HG02798 (cell line): ENCODE data around the gene GABRB2.

Experiments used
- ATAC-seq: cut with Tn5 transposase; IDR thresholded peaks from one replicate; pipeline ENCODE4 v1.9.1; 2021; ENCODE audit warnings: mild to moderate bottlenecking; ENCODE audit not compliant: unreplicated experiment, poor library complexity

GABRB2 gene

GRCh38 chr5:161396171-161396570 lies 150.4 kb downstream of the GABRB2 start:
- ATAC-seq, result no peak

- ATAC-seq, result no peak
Measured at GRCh38 chr5:161391724-161392123, 154.8 kb downstream of the GABRB2 start.

GRCh38 chr5:161391016-161391415 lies 155.5 kb downstream of the GABRB2 start:
- ATAC-seq, result no peak

GRCh38 chr5:161387121-161387520 lies 159.4 kb downstream of the GABRB2 start:
- ATAC-seq, result no peak

- ATAC-seq, result no peak
Measured at GRCh38 chr5:161385027-161385426, 161.5 kb downstream of the GABRB2 start.

- ATAC-seq, result no peak
Measured at GRCh38 chr5:161382685-161383084, 163.8 kb downstream of the GABRB2 start.

GRCh38 chr5:161380486-161380885 lies 166.0 kb downstream of the GABRB2 start:
- no peak for ATAC-seq

- no peak for ATAC-seq
Measured at GRCh38 chr5:161378701-161379100, 167.8 kb downstream of the GABRB2 start.

GRCh38 chr5:161376034-161376433 lies 170.5 kb downstream of the GABRB2 start:
- ATAC-seq, result no peak

GRCh38 chr5:161373345-161373707 lies 173.2 kb downstream of the GABRB2 start:
- peak; percentile 35 for ATAC-seq

- ATAC-seq, result peak; percentile 67
Measured at GRCh38 chr5:161372682-161373344, 173.7 kb downstream of the GABRB2 start.

GRCh38 chr5:161369022-161369421 lies 177.5 kb downstream of the GABRB2 start:
- no peak for ATAC-seq

- ATAC-seq, result no peak
Measured at GRCh38 chr5:161358446-161358845, 188.1 kb downstream of the GABRB2 start.

- no peak for ATAC-seq
Measured at GRCh38 chr5:161344234-161344633, 202.3 kb downstream of the GABRB2 start.

- no peak for ATAC-seq
Measured at GRCh38 chr5:161342886-161343285, 203.6 kb downstream of the GABRB2 start.

- no peak for ATAC-seq
Measured at GRCh38 chr5:161340012-161340411, 206.5 kb downstream of the GABRB2 start.

GRCh38 chr5:161333194-161333880 lies 213.2 kb downstream of the GABRB2 start:
- ATAC-seq, result no peak

GRCh38 chr5:161332343-161332742 lies 214.2 kb downstream of the GABRB2 start:
- ATAC-seq, result no peak

GRCh38 chr5:161314033-161314432 lies 232.5 kb downstream of the GABRB2 start:
- ATAC-seq, result no peak

- ATAC-seq, result no peak
Measured at GRCh38 chr5:161312882-161313281, 233.6 kb downstream of the GABRB2 start.

- peak; percentile 25 for ATAC-seq
Measured at GRCh38 chr5:161311965-161312364, 234.6 kb downstream of the GABRB2 start.

- peak; percentile 93 for ATAC-seq
Measured at GRCh38 chr5:161311146-161311708, 235.3 kb downstream of the GABRB2 start.
